ENCODE results near the gene CS. TPM values are rescaled to one million over a fixed set of nuclear protein-coding genes. Genes with fewer than 3 reads are reported as not detected.
"Not testable (repeated sequence)": the region's sequence is repeated elsewhere in the genome, so short reads cannot be mapped to it uniquely, and the experiment has no call there.

Gene CS
- polyA plus RNA-seq, 3 donors: 55.7 to 156 (median 86.1) TPM

DNA sequence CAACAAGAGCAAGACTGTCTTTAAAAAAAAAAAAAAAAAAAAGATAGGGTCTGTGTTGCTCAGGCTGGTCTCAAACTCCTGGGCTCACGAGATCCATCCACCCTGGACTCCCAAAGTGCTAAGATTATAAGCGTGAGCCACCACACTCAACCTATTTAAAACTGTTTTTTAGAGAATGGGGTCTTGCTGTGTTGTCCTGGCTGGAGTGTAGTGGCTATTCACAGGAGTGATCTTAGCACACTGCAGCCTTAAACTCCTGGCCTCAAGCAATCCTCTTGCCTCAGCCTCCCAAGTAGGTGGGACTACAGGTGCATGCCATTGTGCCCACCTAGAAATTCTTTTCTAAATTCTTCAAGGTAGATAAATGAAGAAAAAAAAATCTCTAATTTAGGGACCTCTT lies 25.8 kb downstream of the CS start:
- Histone ChIP-seq H3K79me2 (ENCODE audit: insufficient read depth, low read length) (no peaks in the 10 kb centered on the region), H3K4me3 (replicated peaks in 1 of 3; ENCODE audit: low read depth in 2 of 3, low read length in 3 of 3) (no peak overlapping the region), H4K20me1 (ENCODE audit: insufficient read depth, low read length) (no peaks in the 10 kb centered on the region), H2AFZ (ENCODE audit: insufficient read depth, low read depth, low read length, poor library complexity, severe bottlenecking) (no peak overlapping the region), H3K4me2 (replicated peaks; ENCODE audit: extremely low read depth, low read length, poor library complexity, severe bottlenecking) (no peak overlapping the region), H3K36me3 (replicated peaks in 1 of 2; ENCODE audit: control insufficient read depth in 1 of 2, insufficient read depth in 2 of 2, low read length in 2 of 2) (peaks cover 82 to 94% of the 10 kb centered on the region in 2 donors), H3K4me1 (ENCODE audit: control insufficient read depth in 1 of 2, insufficient read depth in 2 of 2, low read length in 2 of 2) (no peaks in the 10 kb centered on the region), H3K9me3 (replicated peaks in 1 of 2; ENCODE audit: control insufficient read depth in 1 of 2, insufficient read depth in 1 of 2, low read length in 2 of 2) (no peaks in the 10 kb centered on the region), H3K9ac (ENCODE audit: insufficient read depth, low read length, poor library complexity, severe bottlenecking) (no peak overlapping the region), H3K27ac (ENCODE audit: low read depth in 1 of 2, low read length in 2 of 2) (no peak overlapping the region), H3K27me3 (ENCODE audit: control insufficient read depth in 2 of 2, insufficient read depth in 2 of 2, low read length in 2 of 2) (no peaks in the 10 kb centered on the region)
- no peak for DNase-seq
- Mint-ChIP-seq H3K9me3 (peaks cover 0 to 4% (median 0%) of the 10 kb centered on the region in 7 donors), H3K4me1 (no peaks in the 10 kb centered on the region), H3K4me3 (no peak overlapping the region), H3K36me3 (peaks cover 73 to 90% of the 10 kb centered on the region in 2 donors), H3K27me3 (ENCODE audit: low read depth in 3 of 3) (peaks cover 0 to 8% (median 0%) of the 10 kb centered on the region in 3 donors), H3K27ac (no peak overlapping the region)
- TF ChIP-seq, protein P1, sequence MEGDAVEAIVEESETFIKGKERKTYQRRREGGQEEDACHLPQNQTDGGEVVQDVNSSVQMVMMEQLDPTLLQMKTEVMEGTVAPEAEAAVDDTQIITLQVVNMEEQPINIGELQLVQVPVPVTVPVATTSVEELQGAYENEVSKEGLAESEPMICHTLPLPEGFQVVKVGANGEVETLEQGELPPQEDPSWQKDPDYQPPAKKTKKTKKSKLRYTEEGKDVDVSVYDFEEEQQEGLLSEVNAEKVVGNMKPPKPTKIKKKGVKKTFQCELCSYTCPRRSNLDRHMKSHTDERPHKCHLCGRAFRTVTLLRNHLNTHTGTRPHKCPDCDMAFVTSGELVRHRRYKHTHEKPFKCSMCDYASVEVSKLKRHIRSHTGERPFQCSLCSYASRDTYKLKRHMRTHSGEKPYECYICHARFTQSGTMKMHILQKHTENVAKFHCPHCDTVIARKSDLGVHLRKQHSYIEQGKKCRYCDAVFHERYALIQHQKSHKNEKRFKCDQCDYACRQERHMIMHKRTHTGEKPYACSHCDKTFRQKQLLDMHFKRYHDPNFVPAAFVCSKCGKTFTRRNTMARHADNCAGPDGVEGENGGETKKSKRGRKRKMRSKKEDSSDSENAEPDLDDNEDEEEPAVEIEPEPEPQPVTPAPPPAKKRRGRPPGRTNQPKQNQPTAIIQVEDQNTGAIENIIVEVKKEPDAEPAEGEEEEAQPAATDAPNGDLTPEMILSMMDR (IDR thresholded peaks at IDR 0.05): no peak
- WGBS (ENCODE audit: insufficient coverage): no CpG with 5 or more reads among the region's 2 CpGs
- intact Hi-C loops (cut with micrococcal nuclease): no loop called here

- H3K27ac Mint-ChIP-seq; H3K4me3 ChIP-seq (replicated peaks in 1 of 3; ENCODE audit: low read depth in 2 of 3, low read length in 3 of 3); H3K27me3 Mint-ChIP-seq (ENCODE audit: low read depth in 3 of 3); H3K4me2 ChIP-seq (replicated peaks; ENCODE audit: extremely low read depth, low read length, poor library complexity, severe bottlenecking); H3K27ac ChIP-seq (ENCODE audit: low read depth in 1 of 2, low read length in 2 of 2); H2AFZ ChIP-seq (ENCODE audit: insufficient read depth, low read depth, low read length, poor library complexity, severe bottlenecking); H3K4me1 Mint-ChIP-seq; H4K20me1 ChIP-seq (ENCODE audit: insufficient read depth, low read length); H3K4me1 ChIP-seq (ENCODE audit: control insufficient read depth in 1 of 2, insufficient read depth in 2 of 2, low read length in 2 of 2); intact Hi-C loops (cut with micrococcal nuclease); H3K9me3 ChIP-seq (replicated peaks in 1 of 2; ENCODE audit: control insufficient read depth in 1 of 2, insufficient read depth in 1 of 2, low read length in 2 of 2); H3K79me2 ChIP-seq (ENCODE audit: insufficient read depth, low read length); H3K4me3 Mint-ChIP-seq; H3K27me3 ChIP-seq (ENCODE audit: control insufficient read depth in 2 of 2, insufficient read depth in 2 of 2, low read length in 2 of 2); DNase-seq; H3K9me3 Mint-ChIP-seq; H3K9ac ChIP-seq (ENCODE audit: insufficient read depth, low read length, poor library complexity, severe bottlenecking): not testable (repeated sequence)
- H3K36me3 Mint-ChIP-seq: peaks cover 57 to 72% of the 10 kb centered on the region in 2 donors
- H3K36me3 ChIP-seq (replicated peaks in 1 of 2; ENCODE audit: control insufficient read depth in 1 of 2, insufficient read depth in 2 of 2, low read length in 2 of 2): peaks cover 66 to 75% of the 10 kb centered on the region in 2 donors
- no CpG with 5 or more reads among the region's 2 CpGs for whole genome bisulfite sequencing (ENCODE audit: insufficient coverage)
Measured at GRCh38 chr12:56272468-56272867, 27.7 kb downstream of the CS start.

Data from CD14-positive monocyte (primary cell).